Naive B cell (primary cell): ENCODE measurements around the gene PNPLA6. TPM values are rescaled to one million over a fixed set of nuclear protein-coding genes. Genes with fewer than 3 reads are reported as not detected.

ENCODE experiments used
- ATAC-seq, 2 donors: fragments of 150-1000 bp; cut with Tn5 transposase; 2 replicates each; pipeline ENCODE4 v1.10.0; 2021; ENCODE audit warnings: low read depth in 2 of 2, mild to moderate bottlenecking in 2 of 2, moderate library complexity in 2 of 2
- DNase-seq: peaks from one replicate; pipeline ENCODE4 v3.0.0; 2022
- H3K27ac Mint-ChIP-seq, 6 donors: one replicate each; pipeline ENCODE4 v1.8.0; 2020 to 2022; ENCODE audit warnings: mild to moderate bottlenecking in 6 of 6, mixed read lengths in 6 of 6, moderate library complexity in 5 of 6, inconsistent platforms in 2 of 6
- H3K27me3 Mint-ChIP-seq, 3 donors: one replicate each; pipeline ENCODE4 v1.8.0; 2021 to 2022; ENCODE audit warnings: mixed read lengths in 3 of 3, mild to moderate bottlenecking in 1 of 3
- H3K36me3 Mint-ChIP-seq, 2 donors: one replicate each; pipeline ENCODE4 v1.8.0; 2020 to 2022; ENCODE audit warnings: mixed read lengths in 2 of 2, inconsistent platforms in 1 of 2, mild to moderate bottlenecking in 1 of 2
- H3K4me1 Mint-ChIP-seq, 3 donors: one replicate each; pipeline ENCODE4 v1.8.0; 2020 to 2022; ENCODE audit warnings: mixed read lengths in 3 of 3, inconsistent platforms in 1 of 3, mild to moderate bottlenecking in 1 of 3, moderate library complexity in 1 of 3
- H3K4me3 Mint-ChIP-seq, 8 donors: one replicate each; pipeline ENCODE4 v1.8.0; 2020 to 2022; ENCODE audit warnings: mild to moderate bottlenecking in 8 of 8, mixed read lengths in 8 of 8, moderate library complexity in 8 of 8, inconsistent platforms in 2 of 8
- H3K9me3 Mint-ChIP-seq, 7 donors: one replicate each; pipeline ENCODE4 v1.8.0; 2020 to 2022; ENCODE audit warnings: mixed read lengths in 7 of 7, mild to moderate bottlenecking in 5 of 7, inconsistent platforms in 2 of 7, moderate library complexity in 1 of 7
- polyA plus RNA-seq, 6 donors: library from polyadenylated mRNA; unstranded; fragments of 300-500 nt; fragmentation: Illumina TruSeq; gene quantifications; one replicate each; pipeline ENCODE4 v1.2.3, GENCODE V29; 2021; ENCODE audit warnings: low read depth in 6 of 6

PNPLA6 gene
- polyA plus RNA-seq, 6 donors from 2014 or later = 4.1 to 9.6 (median 6.6) TPM

GRCh38 chr19:7542556-7543348 lies 7.2 kb downstream of the PNPLA6 start:
- Mint-ChIP-seq H3K36me3 (peaks cover 5 to 7% of the 10 kb centered on the region in 2 donors), H3K27me3 (no peaks in the 10 kb centered on the region), H3K4me1 (peaks cover 10 to 23% (median 22%) of the 10 kb centered on the region in 3 donors), H3K27ac (peak overlapping the region in 4 of 6 donors; percentile 14 to 94 (median 61)), H3K9me3 (no peaks in the 10 kb centered on the region), H3K4me3 (peak overlapping the region in 3 of 8 donors; percentile 9 to 35 (median 18))
- no peak for ATAC-seq
- DNase-seq = no peak

GRCh38 chr19:7544626-7545025 lies 9.1 kb downstream of the PNPLA6 start:
- H3K27me3 Mint-ChIP-seq = no peaks in the 10 kb centered on the region
- H3K4me3 Mint-ChIP-seq = no peak overlapping the region
- peaks cover 10 to 21% (median 18%) of the 10 kb centered on the region in 3 donors for H3K4me1 Mint-ChIP-seq
- ATAC-seq = no peak
- peaks cover 0 to 7% of the 10 kb centered on the region in 2 donors for H3K36me3 Mint-ChIP-seq
- DNase-seq = no peak
- H3K9me3 Mint-ChIP-seq = no peaks in the 10 kb centered on the region
- H3K27ac Mint-ChIP-seq = peak overlapping the region in 1 of 6 donors; percentile 54

GRCh38 chr19:7545300-7545699 lies 9.8 kb downstream of the PNPLA6 start:
- H3K4me1 Mint-ChIP-seq = peaks cover 10 to 21% (median 18%) of the 10 kb centered on the region in 3 donors
- no peaks in the 10 kb centered on the region for H3K9me3 Mint-ChIP-seq
- peaks cover 0 to 3% of the 10 kb centered on the region in 2 donors for H3K36me3 Mint-ChIP-seq
- DNase-seq (no peak), ATAC-seq (no peak)
- no peaks in the 10 kb centered on the region for H3K27me3 Mint-ChIP-seq
- peak overlapping the region in 4 of 6 donors; percentile 9 to 82 (median 37) for H3K27ac Mint-ChIP-seq
- H3K4me3 Mint-ChIP-seq = no peak overlapping the region

- DNase-seq = no peak
- no peaks in the 10 kb centered on the region for H3K9me3 Mint-ChIP-seq
- H3K27me3 Mint-ChIP-seq = no peaks in the 10 kb centered on the region
- H3K36me3 Mint-ChIP-seq = no peaks in the 10 kb centered on the region
- ATAC-seq = no peak
- peaks cover 10 to 21% (median 18%) of the 10 kb centered on the region in 3 donors for H3K4me1 Mint-ChIP-seq
- peak overlapping the region in 1 of 8 donors; percentile 20 for H3K4me3 Mint-ChIP-seq
- no peak overlapping the region for H3K27ac Mint-ChIP-seq
Observed at GRCh38 chr19:7545904-7546303, 10.4 kb downstream of the PNPLA6 start.

GRCh38 chr19:7547159-7547558 lies 11.6 kb downstream of the PNPLA6 start:
- ATAC-seq = no peak
- H3K27me3 Mint-ChIP-seq = no peaks in the 10 kb centered on the region
- no peak overlapping the region for H3K27ac Mint-ChIP-seq
- H3K4me3 Mint-ChIP-seq = no peak overlapping the region
- DNase-seq = no peak
- no peaks in the 10 kb centered on the region for H3K9me3 Mint-ChIP-seq
- H3K4me1 Mint-ChIP-seq = peaks cover 14 to 25% (median 23%) of the 10 kb centered on the region in 3 donors
- H3K36me3 Mint-ChIP-seq = no peaks in the 10 kb centered on the region

- no peaks in the 10 kb centered on the region for H3K9me3 Mint-ChIP-seq
- no peak for DNase-seq
- H3K27ac Mint-ChIP-seq = peak overlapping the region in 1 of 6 donors; percentile 26
- ATAC-seq = no peak
- H3K27me3 Mint-ChIP-seq = no peaks in the 10 kb centered on the region
- H3K36me3 Mint-ChIP-seq = peaks cover 0 to 7% of the 10 kb centered on the region in 2 donors
- peaks cover 17 to 20% (median 17%) of the 10 kb centered on the region in 3 donors for H3K4me1 Mint-ChIP-seq
- no peak overlapping the region for H3K4me3 Mint-ChIP-seq
Observed at GRCh38 chr19:7549429-7550148, 14.1 kb downstream of the PNPLA6 start.

GRCh38 chr19:7550169-7550770 lies 14.8 kb downstream of the PNPLA6 start:
- H3K27ac Mint-ChIP-seq = no peak overlapping the region
- H3K27me3 Mint-ChIP-seq = no peaks in the 10 kb centered on the region
- no peak for ATAC-seq
- H3K4me1 Mint-ChIP-seq = peaks cover 12 to 14% (median 13%) of the 10 kb centered on the region in 3 donors
- no peak for DNase-seq
- peak overlapping the region in 1 of 8 donors; percentile 75 for H3K4me3 Mint-ChIP-seq
- no peaks in the 10 kb centered on the region for H3K9me3 Mint-ChIP-seq
- peaks cover 0 to 7% of the 10 kb centered on the region in 2 donors for H3K36me3 Mint-ChIP-seq

- Mint-ChIP-seq H3K4me3 (peak overlapping the region in 4 of 8 donors; percentile 9 to 75 (median 41)), H3K4me1 (peaks cover 5 to 7% (median 7%) of the 10 kb centered on the region in 3 donors), H3K36me3 (peaks cover 0 to 7% of the 10 kb centered on the region in 2 donors), H3K27me3 (no peaks in the 10 kb centered on the region), H3K27ac (peak overlapping the region in 1 of 6 donors; percentile 86), H3K9me3 (no peaks in the 10 kb centered on the region)
- ATAC-seq = peak; percentile 79 to 86
- peak; percentile 18 for DNase-seq
Observed at GRCh38 chr19:7550987-7551761, 15.7 kb downstream of the PNPLA6 start.

- H3K4me1 Mint-ChIP-seq = peaks cover 5 to 7% (median 7%) of the 10 kb centered on the region in 3 donors
- H3K27me3 Mint-ChIP-seq = no peaks in the 10 kb centered on the region
- H3K9me3 Mint-ChIP-seq = no peaks in the 10 kb centered on the region
- DNase-seq (no peak), ATAC-seq (no peak)
- H3K27ac Mint-ChIP-seq = no peak overlapping the region
- peaks cover 0 to 7% of the 10 kb centered on the region in 2 donors for H3K36me3 Mint-ChIP-seq
- no peak overlapping the region for H3K4me3 Mint-ChIP-seq
Observed at GRCh38 chr19:7552781-7553180, 17.3 kb downstream of the PNPLA6 start.

- no peak for DNase-seq
- ATAC-seq = no peak
- H3K27me3 Mint-ChIP-seq = no peaks in the 10 kb centered on the region
- H3K36me3 Mint-ChIP-seq = peaks cover 0 to 14% of the 10 kb centered on the region in 2 donors
- peaks cover 5 to 7% (median 7%) of the 10 kb centered on the region in 3 donors for H3K4me1 Mint-ChIP-seq
- H3K4me3 Mint-ChIP-seq = no peak overlapping the region
- no peaks in the 10 kb centered on the region for H3K9me3 Mint-ChIP-seq
- H3K27ac Mint-ChIP-seq = no peak overlapping the region
Observed at GRCh38 chr19:7554565-7554964, 19.0 kb downstream of the PNPLA6 start.

- H3K4me1 Mint-ChIP-seq = peaks cover 5 to 7% (median 7%) of the 10 kb centered on the region in 3 donors
- peaks cover 2 to 14% of the 10 kb centered on the region in 2 donors for H3K36me3 Mint-ChIP-seq
- no peak overlapping the region for H3K27ac Mint-ChIP-seq
- H3K9me3 Mint-ChIP-seq = no peaks in the 10 kb centered on the region
- no peaks in the 10 kb centered on the region for H3K27me3 Mint-ChIP-seq
- DNase-seq (no peak), ATAC-seq (peak in 1 of 2 donors; percentile 23)
- no peak overlapping the region for H3K4me3 Mint-ChIP-seq
Observed at GRCh38 chr19:7554990-7555864, 19.7 kb downstream of the PNPLA6 start.

GRCh38 chr19:7556696-7557315 lies 21.3 kb downstream of the PNPLA6 start:
- Mint-ChIP-seq H3K9me3 (no peaks in the 10 kb centered on the region), H3K4me1 (peaks cover 0 to 4% (median 3%) of the 10 kb centered on the region in 3 donors), H3K27ac (peak overlapping the region in 1 of 6 donors; percentile 38), H3K36me3 (peaks cover 5 to 14% of the 10 kb centered on the region in 2 donors), H3K27me3 (no peaks in the 10 kb centered on the region), H3K4me3 (peak overlapping the region in 1 of 8 donors; percentile 42)
- no peak for DNase-seq
- no peak for ATAC-seq
